Nephron progenitor cell (in vitro differentiated cells): ENCODE measurements around the gene CCDC33.

Source experiments
- DNase-seq: peaks from one replicate; pipeline ENCODE4 v3.0.0; 2021
- H3K27ac Mint-ChIP-seq: 2 replicates; pipeline ENCODE4 v1.8.0; 2021; ENCODE audit warnings: mild to moderate bottlenecking, moderate library complexity, mixed read lengths
- H3K27me3 Mint-ChIP-seq: 2 replicates; pipeline ENCODE4 v1.8.0; 2021; ENCODE audit warnings: mild to moderate bottlenecking, low read depth, mixed read lengths; ENCODE audit not compliant: poor library complexity
- H3K36me3 Mint-ChIP-seq: 2 replicates; pipeline ENCODE4 v1.8.0; 2021; ENCODE audit warnings: low read depth, mixed read lengths
- H3K4me1 Mint-ChIP-seq: 2 replicates; pipeline ENCODE4 v1.8.0; 2021; ENCODE audit warnings: mixed read lengths
- H3K4me3 Mint-ChIP-seq: 2 replicates; pipeline ENCODE4 v1.8.0; 2021; ENCODE audit warnings: mild to moderate bottlenecking, moderate library complexity, mixed read lengths
- H3K9me3 Mint-ChIP-seq: 2 replicates; pipeline ENCODE4 v1.8.0; 2021; ENCODE audit warnings: mild to moderate bottlenecking, moderate library complexity, mixed read lengths
- TF ChIP-seq, protein P1 (sequence below): fragments of 200-600 bp; sonication (generic); IDR thresholded peaks from 2 replicates; pipeline ENCODE4 v1.5.0; 2021; ENCODE audit warnings: antibody characterized with exemption

The CCDC33 gene

GRCh38 chr15:74228723-74229081 lies 7.4 kb upstream of the CCDC33 start:
- Mint-ChIP-seq H3K4me1 (peaks cover 97% of the 10 kb centered on the region), H3K27ac (peak overlapping the region; percentile 87), H3K36me3 (no peaks in the 10 kb centered on the region), H3K9me3 (no peaks in the 10 kb centered on the region), H3K4me3 (peak overlapping the region; percentile 14), H3K27me3 (peaks cover 4% of the 10 kb centered on the region)
- peak; percentile 72 for DNase-seq
- TF ChIP-seq, protein P1, sequence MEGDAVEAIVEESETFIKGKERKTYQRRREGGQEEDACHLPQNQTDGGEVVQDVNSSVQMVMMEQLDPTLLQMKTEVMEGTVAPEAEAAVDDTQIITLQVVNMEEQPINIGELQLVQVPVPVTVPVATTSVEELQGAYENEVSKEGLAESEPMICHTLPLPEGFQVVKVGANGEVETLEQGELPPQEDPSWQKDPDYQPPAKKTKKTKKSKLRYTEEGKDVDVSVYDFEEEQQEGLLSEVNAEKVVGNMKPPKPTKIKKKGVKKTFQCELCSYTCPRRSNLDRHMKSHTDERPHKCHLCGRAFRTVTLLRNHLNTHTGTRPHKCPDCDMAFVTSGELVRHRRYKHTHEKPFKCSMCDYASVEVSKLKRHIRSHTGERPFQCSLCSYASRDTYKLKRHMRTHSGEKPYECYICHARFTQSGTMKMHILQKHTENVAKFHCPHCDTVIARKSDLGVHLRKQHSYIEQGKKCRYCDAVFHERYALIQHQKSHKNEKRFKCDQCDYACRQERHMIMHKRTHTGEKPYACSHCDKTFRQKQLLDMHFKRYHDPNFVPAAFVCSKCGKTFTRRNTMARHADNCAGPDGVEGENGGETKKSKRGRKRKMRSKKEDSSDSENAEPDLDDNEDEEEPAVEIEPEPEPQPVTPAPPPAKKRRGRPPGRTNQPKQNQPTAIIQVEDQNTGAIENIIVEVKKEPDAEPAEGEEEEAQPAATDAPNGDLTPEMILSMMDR = no peak

DNA sequence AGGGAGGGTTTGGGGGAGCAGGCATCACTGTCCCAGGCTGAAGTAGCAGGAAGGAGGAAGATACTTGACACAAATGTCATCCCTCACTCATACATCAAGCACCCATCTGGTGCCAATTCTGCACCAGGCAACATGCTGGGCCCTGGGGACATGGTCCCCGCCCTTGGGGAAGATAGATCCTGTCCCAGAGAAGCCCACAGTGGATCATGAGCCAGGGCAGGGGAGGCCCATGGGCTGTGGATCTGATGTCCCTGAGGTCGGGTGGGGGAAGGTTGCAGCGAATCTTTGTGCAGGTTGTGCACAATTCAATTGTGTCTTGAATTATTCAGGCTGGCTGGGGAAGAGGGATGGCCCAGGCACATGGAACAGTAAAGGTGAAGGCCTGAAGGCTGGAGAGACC lies 6.4 kb upstream of the CCDC33 start:
- Mint-ChIP-seq H3K4me3 (no peak overlapping the region), H3K27me3 (peaks cover 4% of the 10 kb centered on the region), H3K4me1 (peaks cover 97% of the 10 kb centered on the region), H3K9me3 (no peaks in the 10 kb centered on the region), H3K27ac (no peak overlapping the region), H3K36me3 (no peaks in the 10 kb centered on the region)
- DNase-seq = no peak
- TF ChIP-seq, protein P1 = no peak

DNA sequence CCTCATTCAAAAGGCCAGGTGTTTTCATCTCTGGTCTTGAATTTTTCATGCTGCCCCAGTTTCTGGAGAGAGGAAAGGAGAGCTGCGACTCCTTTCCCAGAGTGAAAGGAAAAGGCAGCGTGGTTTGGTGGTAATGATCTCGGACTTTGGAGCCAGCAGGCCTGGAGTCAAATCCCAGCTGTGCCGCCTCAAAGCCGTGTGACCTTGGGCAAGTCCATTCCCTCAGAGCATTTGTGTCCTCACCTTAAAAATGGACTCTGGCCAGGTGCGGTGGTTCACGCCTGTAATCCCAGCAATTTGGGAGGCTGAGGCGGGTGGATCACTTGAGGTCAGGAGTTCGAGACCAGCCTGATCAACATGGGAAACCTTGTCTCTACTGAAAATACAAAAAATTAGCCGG lies 4.7 kb upstream of the CCDC33 start:
- peaks cover 4% of the 10 kb centered on the region for H3K27me3 Mint-ChIP-seq
- no peaks in the 10 kb centered on the region for H3K36me3 Mint-ChIP-seq
- no peak for DNase-seq
- no peak overlapping the region for H3K4me3 Mint-ChIP-seq
- no peak overlapping the region for H3K27ac Mint-ChIP-seq
- peaks cover 89% of the 10 kb centered on the region for H3K4me1 Mint-ChIP-seq
- TF ChIP-seq, protein P1 = no peak
- H3K9me3 Mint-ChIP-seq = no peaks in the 10 kb centered on the region

GRCh38 chr15:74233373-74233772 lies 2.8 kb upstream of the CCDC33 start:
- TF ChIP-seq, protein P1 = no peak
- Mint-ChIP-seq H3K27ac (no peak overlapping the region), H3K27me3 (peaks cover 4% of the 10 kb centered on the region), H3K4me1 (peaks cover 72% of the 10 kb centered on the region), H3K4me3 (peak overlapping the region; percentile 49), H3K36me3 (no peaks in the 10 kb centered on the region), H3K9me3 (no peaks in the 10 kb centered on the region)
- DNase-seq = no peak

- Mint-ChIP-seq H3K4me3 (peak overlapping the region; percentile 49), H3K36me3 (no peaks in the 10 kb centered on the region), H3K4me1 (peaks cover 72% of the 10 kb centered on the region), H3K27ac (no peak overlapping the region), H3K9me3 (no peaks in the 10 kb centered on the region), H3K27me3 (peaks cover 4% of the 10 kb centered on the region)
- TF ChIP-seq, protein P1 = no peak
- no peak for DNase-seq
Measured at GRCh38 chr15:74233851-74234597, 2.1 kb upstream of the CCDC33 start.

GRCh38 chr15:74234598-74234875 lies 1.6 kb upstream of the CCDC33 start:
- no peaks in the 10 kb centered on the region for H3K9me3 Mint-ChIP-seq
- TF ChIP-seq, protein P1 = no peak
- no peak overlapping the region for H3K27ac Mint-ChIP-seq
- peaks cover 72% of the 10 kb centered on the region for H3K4me1 Mint-ChIP-seq
- peaks cover 4% of the 10 kb centered on the region for H3K27me3 Mint-ChIP-seq
- no peaks in the 10 kb centered on the region for H3K36me3 Mint-ChIP-seq
- no peak overlapping the region for H3K4me3 Mint-ChIP-seq
- no peak for DNase-seq
